ENCODE results near the gene IGF2.

The IGF2 gene

DNA sequence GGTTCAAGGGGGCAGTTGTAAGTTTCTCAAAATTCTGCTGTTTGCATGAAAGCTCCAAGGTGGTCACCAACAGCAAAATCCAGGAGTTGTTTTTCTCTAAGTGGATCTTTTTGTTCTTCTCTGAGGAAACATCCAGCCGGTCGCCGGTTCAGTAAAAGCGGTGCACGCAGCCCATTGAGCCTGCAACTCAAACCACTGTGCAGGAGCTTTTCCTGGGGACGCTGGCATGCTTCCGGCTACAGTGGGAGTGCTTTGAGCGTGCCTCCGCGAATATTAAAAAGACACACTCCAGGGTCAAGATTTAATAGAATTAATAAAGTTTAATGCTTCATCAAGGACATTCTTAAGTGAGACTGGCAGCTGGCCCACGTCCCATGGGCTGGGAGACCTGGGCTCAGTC, 25.4 kb downstream of the IGF2 start:
- TF ChIP-seq, protein P1, sequence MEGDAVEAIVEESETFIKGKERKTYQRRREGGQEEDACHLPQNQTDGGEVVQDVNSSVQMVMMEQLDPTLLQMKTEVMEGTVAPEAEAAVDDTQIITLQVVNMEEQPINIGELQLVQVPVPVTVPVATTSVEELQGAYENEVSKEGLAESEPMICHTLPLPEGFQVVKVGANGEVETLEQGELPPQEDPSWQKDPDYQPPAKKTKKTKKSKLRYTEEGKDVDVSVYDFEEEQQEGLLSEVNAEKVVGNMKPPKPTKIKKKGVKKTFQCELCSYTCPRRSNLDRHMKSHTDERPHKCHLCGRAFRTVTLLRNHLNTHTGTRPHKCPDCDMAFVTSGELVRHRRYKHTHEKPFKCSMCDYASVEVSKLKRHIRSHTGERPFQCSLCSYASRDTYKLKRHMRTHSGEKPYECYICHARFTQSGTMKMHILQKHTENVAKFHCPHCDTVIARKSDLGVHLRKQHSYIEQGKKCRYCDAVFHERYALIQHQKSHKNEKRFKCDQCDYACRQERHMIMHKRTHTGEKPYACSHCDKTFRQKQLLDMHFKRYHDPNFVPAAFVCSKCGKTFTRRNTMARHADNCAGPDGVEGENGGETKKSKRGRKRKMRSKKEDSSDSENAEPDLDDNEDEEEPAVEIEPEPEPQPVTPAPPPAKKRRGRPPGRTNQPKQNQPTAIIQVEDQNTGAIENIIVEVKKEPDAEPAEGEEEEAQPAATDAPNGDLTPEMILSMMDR (IDR thresholded peaks at IDR 0.05; ENCODE audit: low read length, missing control alignments), result no peak
- no peak for DNase-seq (ENCODE audit: low read depth)
- H3K4me3 ChIP-seq (replicated peaks; ENCODE audit: low read depth, low read length), result no peak overlapping the region

DNA sequence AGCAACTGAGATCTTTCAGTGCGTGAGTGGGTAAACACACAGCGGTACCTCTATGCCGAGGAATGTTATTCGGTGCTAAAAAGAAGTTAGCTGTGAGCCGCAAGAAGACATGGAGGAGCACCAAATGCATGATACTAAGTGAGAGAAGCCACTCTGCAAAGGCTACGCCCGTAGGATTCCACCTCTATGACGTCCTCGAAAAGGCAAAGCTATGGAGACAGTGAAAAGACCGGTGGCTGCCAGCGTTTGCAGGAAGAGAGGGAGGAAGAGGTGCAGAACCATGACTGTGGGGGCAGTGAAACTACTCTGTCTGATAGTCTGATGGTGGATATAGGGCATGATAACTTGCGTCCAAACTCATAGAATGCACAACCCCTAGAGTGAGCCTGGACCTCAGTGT, 28.7 kb downstream of the IGF2 start:
- TF ChIP-seq, protein P1 (IDR thresholded peaks at IDR 0.05; ENCODE audit: low read length, missing control alignments), result no peak
- DNase-seq (ENCODE audit: low read depth), result no peak
- H3K4me3 ChIP-seq (replicated peaks; ENCODE audit: low read depth, low read length), result no peak overlapping the region

DNA sequence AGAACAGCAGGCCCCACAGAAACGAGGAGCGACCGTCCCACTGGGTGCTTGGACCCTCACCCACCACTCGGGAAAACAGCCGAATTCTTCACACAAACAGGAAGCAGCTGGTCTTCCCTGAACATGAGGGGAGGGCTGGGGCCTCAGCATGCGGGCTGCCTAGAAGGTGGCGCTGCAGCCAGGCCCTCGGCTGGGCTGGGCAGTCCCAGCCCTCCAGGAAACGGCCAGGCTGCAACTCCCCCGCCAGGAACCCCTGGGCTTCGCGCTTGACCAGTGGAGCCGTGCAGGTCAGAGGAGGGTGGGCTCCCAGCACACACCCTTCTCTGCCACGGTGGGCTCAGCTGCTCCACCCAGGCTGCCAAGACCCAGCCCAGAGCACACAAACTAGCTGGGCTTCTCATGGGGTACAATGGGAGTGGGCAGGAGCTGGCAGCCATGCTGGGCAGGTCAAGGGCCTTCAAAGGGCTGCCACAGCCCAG, 29.6 kb downstream of the IGF2 start:
- no peak overlapping the region for H3K4me3 ChIP-seq (replicated peaks; ENCODE audit: low read depth, low read length)
- no peak for DNase-seq (ENCODE audit: low read depth)
- TF ChIP-seq, protein P1 (IDR thresholded peaks at IDR 0.05; ENCODE audit: low read length, missing control alignments), result no peak

DNA sequence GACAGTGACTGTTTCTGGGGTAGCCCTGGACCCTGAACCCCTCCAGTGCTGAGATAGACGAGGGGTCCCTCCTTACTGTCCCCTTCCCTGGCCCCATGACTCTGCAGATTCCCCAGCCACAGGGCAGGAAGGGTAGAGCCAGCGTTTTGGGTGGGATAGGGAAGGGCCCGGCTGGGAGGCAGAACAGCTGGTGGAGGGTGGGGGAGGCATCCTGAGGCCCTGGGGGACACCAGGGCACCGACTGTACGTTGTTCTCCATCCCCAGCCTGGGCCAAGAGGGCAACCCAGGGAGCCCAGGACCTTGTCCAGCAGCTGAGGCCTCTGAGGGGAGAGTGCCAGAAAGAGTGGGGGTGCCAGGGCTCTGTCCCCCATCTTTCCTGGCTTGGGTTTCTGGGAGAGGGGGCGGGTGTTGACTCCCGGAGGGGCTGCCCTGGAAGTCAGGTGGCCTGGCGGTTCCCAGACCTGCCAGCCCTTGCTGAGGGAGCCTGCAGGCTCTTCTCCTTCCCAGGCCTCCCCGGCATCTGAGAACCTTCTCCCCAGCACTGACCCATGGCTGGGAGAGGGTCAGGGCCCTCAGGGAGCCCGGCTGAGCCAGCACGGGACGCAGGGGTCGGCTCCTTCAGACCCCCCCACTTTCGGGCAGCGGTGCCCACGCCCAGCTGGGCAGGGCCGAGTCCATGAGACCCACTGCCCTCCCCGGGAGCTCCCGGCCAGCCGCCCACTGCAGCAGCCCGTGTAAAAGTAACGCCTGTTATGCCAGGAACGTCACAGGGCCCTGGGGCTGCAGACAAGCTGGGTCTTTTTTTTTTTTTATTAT, 30.3 kb downstream of the IGF2 start:
- TF ChIP-seq, protein P1 (IDR thresholded peaks at IDR 0.05; ENCODE audit: low read length, missing control alignments), result no peak
- no peak overlapping the region for H3K4me3 ChIP-seq (replicated peaks; ENCODE audit: low read depth, low read length)
- no peak for DNase-seq (ENCODE audit: low read depth)

DNA sequence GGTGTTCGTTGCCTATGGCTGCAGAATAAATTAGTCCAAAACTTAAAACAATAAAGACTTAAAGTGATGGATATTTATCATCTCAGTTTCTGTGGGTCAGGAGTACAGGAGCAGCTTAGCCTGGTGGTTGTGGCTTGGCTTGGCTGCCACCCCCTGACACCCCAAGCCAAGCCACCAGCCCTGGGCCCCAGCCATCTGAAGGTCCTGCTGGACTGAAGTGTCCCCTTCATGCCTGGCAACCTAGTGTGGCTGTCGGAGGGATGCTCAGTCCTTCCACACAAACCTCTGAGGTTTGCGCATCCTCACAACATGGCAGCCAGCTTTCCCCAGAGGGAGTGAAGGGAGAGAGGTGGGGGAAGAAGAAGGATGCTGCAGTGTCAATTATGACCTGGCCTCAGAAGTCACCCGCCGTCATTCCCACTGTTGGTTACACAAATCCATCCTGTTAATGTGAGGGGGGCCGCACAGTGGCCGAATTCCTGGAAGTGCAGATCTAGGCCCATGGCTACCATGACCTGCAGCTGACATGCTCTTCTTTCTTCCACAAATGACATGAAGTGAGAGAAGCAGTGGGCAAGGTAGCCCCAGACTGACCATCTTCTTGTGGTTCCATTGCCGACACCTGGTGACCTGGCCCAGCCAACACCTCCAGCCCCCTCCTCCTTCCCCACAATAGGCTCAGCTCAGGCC, 31.1 kb downstream of the IGF2 start:
- TF ChIP-seq, protein P1 (IDR thresholded peaks at IDR 0.05; ENCODE audit: low read length, missing control alignments), result no peak
- no peak overlapping the region for H3K4me3 ChIP-seq (replicated peaks; ENCODE audit: low read depth, low read length)
- DNase-seq (ENCODE audit: low read depth), result no peak

DNA sequence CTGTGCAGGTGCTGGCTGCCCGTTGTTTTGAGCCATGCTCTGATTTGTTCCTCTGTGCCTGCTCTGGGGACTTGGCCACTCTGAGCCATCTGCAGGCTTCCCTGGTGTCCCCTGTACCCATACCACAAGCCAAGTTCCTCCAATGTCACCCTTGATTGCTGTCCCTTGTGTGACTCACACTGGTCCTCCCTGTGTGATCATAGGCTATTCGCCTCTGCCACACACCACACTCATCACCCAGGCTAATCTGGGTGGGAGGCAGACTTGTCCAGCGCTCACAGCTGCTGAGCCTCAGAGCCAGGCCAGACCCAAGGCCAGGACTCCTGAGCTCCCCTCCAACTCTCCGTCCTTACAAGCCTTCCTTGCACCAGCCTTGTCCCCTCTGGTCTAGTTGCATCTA, 31.7 kb downstream of the IGF2 start:
- no peak for DNase-seq (ENCODE audit: low read depth)
- TF ChIP-seq, protein P1 (IDR thresholded peaks at IDR 0.05; ENCODE audit: low read length, missing control alignments), result no peak

More for the DNA sequence above, 31.7 kb downstream of the IGF2 start:
- no peak overlapping the region for H3K4me3 ChIP-seq (replicated peaks; ENCODE audit: low read depth, low read length)
